Endothelial cell of umbilical vein (primary cell): ENCODE measurements around the gene MAN2B2. TPM values are rescaled to one million over a fixed set of nuclear protein-coding genes. Genes with fewer than 3 reads are reported as not detected.

ENCODE experiments used
- BruUV-seq: library from RNA; stranded (reverse); fragments of 400-500 nt; replicated peaks from 2 replicates; lab custom pipeline; 2021; lab: Mats Ljungman, UMichigan
- CTCF ChIA-PET: fragments of 300-600, 350-600 bp; sonication (Branson Sonifier 250); formaldehyde crosslinking; loops from one replicate; lab custom pipeline; 2021; ENCODE audit warnings: antibody characterized with exemption, inconsistent platforms; lab: Charles Lee
- POLR2A ChIA-PET: fragments of 300-600, 350-600 bp; sonication (Branson Sonifier 250); formaldehyde crosslinking; loops from one replicate; lab custom pipeline; 2021; ENCODE audit warnings: antibody characterized with exemption, inconsistent platforms; lab: Charles Lee
- DNase-seq: peaks from one replicate; pipeline ENCODE4 v3.0.0-alpha.2; 2011; ENCODE audit warnings: low read depth, low spot score
- FAIRE-seq: peaks from 2 replicates; lab custom pipeline; 2011; peaks lifted over from hg19 to GRCh38; lab: Jason Lieb, UNC
- H2AFZ ChIP-seq: 2 replicates; pipeline ENCODE4 v1.6.0; 2012; ENCODE audit warnings: low read depth, low read length, control low read depth, inconsistent platforms
- H3K27ac ChIP-seq: 2 replicates; pipeline ENCODE4 v1.5.1; 2011; ENCODE audit warnings: low read depth, mild to moderate bottlenecking, control low read depth, low read length, moderate library complexity; ENCODE audit not compliant: insufficient read depth
- H3K27me3 ChIP-seq, 2 experiments: 2 replicates each; pipeline versions ENCODE4 v1.6.0 to v1.6.1; 2011; ENCODE audit warnings: low read length in 2 of 2, mixed read lengths in 1 of 2; ENCODE audit not compliant: control insufficient read depth in 2 of 2, insufficient read depth in 2 of 2
- H3K36me3 ChIP-seq, 2 experiments: 2 replicates in 1 of 2; 3 replicates in 1 of 2; pipeline ENCODE4 v1.5.1; 2011; ENCODE audit warnings: low read length in 2 of 2, mild to moderate bottlenecking in 1 of 2, moderate library complexity in 1 of 2; ENCODE audit not compliant: control insufficient read depth in 2 of 2, insufficient read depth in 2 of 2; ENCODE audit errors: extremely low read depth in 1 of 2
- H3K4me1 ChIP-seq: 3 replicates; pipeline ENCODE4 v1.5.1; 2011; ENCODE audit warnings: mild to moderate bottlenecking, low read length; ENCODE audit not compliant: control insufficient read depth, insufficient read depth; ENCODE audit errors: extremely low read depth
- H3K4me2 ChIP-seq: 2 replicates; pipeline ENCODE4 v1.6.1; 2011; ENCODE audit warnings: low read length, control low read depth, mixed read lengths; ENCODE audit not compliant: insufficient read depth
- H3K4me3 ChIP-seq, 3 experiments: fragments of 200-600 bp in 1 of 3; sonication (generic), shearing (Covaris generic) in 1 of 3; replicated peaks in 1 of 3; 2 replicates each; pipeline ENCODE4 v1.5.1; 2011 to 2016; ENCODE audit warnings: control low read depth in 3 of 3, low read length in 3 of 3, mild to moderate bottlenecking in 2 of 3, inconsistent platforms in 1 of 3, low read depth in 1 of 3, moderate library complexity in 1 of 3; ENCODE audit not compliant: insufficient read depth in 1 of 3
- H3K79me2 ChIP-seq: 2 replicates; pipeline ENCODE4 v1.6.0; 2012; ENCODE audit warnings: low read length, inconsistent platforms; ENCODE audit not compliant: control insufficient read depth, insufficient read depth
- H3K9ac ChIP-seq: replicated peaks from 2 replicates; pipeline ENCODE3; 2011; ENCODE audit warnings: low read length, control low read depth; ENCODE audit not compliant: insufficient read depth; ENCODE audit errors: extremely low read depth
- H3K9me1 ChIP-seq: replicated peaks from 3 replicates; pipeline ENCODE4 v1.6.0; 2011; ENCODE audit warnings: mild to moderate bottlenecking, low read length; ENCODE audit not compliant: control insufficient read depth, insufficient read depth; ENCODE audit errors: extremely low read depth
- H3K9me3 ChIP-seq: replicated peaks from 2 replicates; pipeline ENCODE4 v1.5.1; 2012; ENCODE audit warnings: low read length, inconsistent platforms; ENCODE audit not compliant: control insufficient read depth, insufficient read depth
- H4K20me1 ChIP-seq: replicated peaks from 2 replicates; pipeline ENCODE3; 2011; ENCODE audit warnings: mild to moderate bottlenecking, low read length; ENCODE audit not compliant: control insufficient read depth, insufficient read depth; ENCODE audit errors: extremely low read depth
- CTCF ChIP-seq, 2 donors: IDR thresholded peaks; 1 replicate in 1 of 2; 2 replicates in 1 of 2; pipeline ENCODE4 v1.5.1; 2011; ENCODE audit warnings: low read length in 2 of 2, mild to moderate bottlenecking in 2 of 2, moderate library complexity in 2 of 2, control low read depth in 1 of 2, inconsistent platforms in 1 of 2, low read depth in 1 of 2; ENCODE audit not compliant: insufficient read depth in 1 of 2; ENCODE audit errors: extremely low read depth in 1 of 2
- EZH2 ChIP-seq: IDR thresholded peaks from 2 replicates; pipeline ENCODE4 v1.6.1; 2012; ENCODE audit warnings: borderline replicate concordance, low read depth, mild to moderate bottlenecking, moderate library complexity, low read length, inconsistent platforms; ENCODE audit not compliant: severe bottlenecking
- FOS ChIP-seq: IDR thresholded peaks from 2 replicates; pipeline ENCODE4 v1.6.1; 2011; ENCODE audit warnings: mild to moderate bottlenecking, low read length, moderate library complexity, borderline replicate concordance; ENCODE audit not compliant: insufficient read depth
- GATA2 ChIP-seq: IDR thresholded peaks from 2 replicates; pipeline ENCODE4 v1.7.0; 2011; ENCODE audit warnings: low read depth, mild to moderate bottlenecking, moderate library complexity, mixed read lengths, low read length; ENCODE audit not compliant: insufficient read length, insufficient read depth
- JUN ChIP-seq: IDR thresholded peaks from 2 replicates; pipeline ENCODE4 v1.6.1; 2011; ENCODE audit warnings: borderline replicate concordance, low read depth; ENCODE audit not compliant: insufficient read length, insufficient read depth
- MYC ChIP-seq: IDR thresholded peaks from one replicate; pipeline ENCODE4 v1.6.1; 2011; ENCODE audit warnings: mild to moderate bottlenecking, low read depth, low read length
- POLR2A ChIP-seq: IDR thresholded peaks from 2 replicates; pipeline ENCODE4 v1.6.1; 2012; ENCODE audit warnings: low read depth, mild to moderate bottlenecking, control low read depth, low read length
- POLR2AphosphoS5 ChIP-seq: IDR thresholded peaks from 2 replicates; pipeline ENCODE4 v1.6.1; 2012; ENCODE audit warnings: low read depth, mild to moderate bottlenecking, control low read depth, low read length, moderate library complexity; ENCODE audit not compliant: insufficient read depth
- dilution Hi-C: fragments of 300-500 bp; cut with MboI; formaldehyde crosslinking; loops from one replicate; pipeline ENCODE4 v1.15.0; 2019; ENCODE audit warnings: low sequenced_read_pairs; ENCODE audit not compliant: extremely low pct_ligation_motif_present
- intact Hi-C: fragments of 100-400 bp; cut with micrococcal nuclease; formaldehyde crosslinking; loops from one replicate; pipeline ENCODE4 v1.10.0; 2022
- polyA plus RNA-seq, 4 experiments: library from polyadenylated mRNA; depleted of rRNA in 3 of 4; stranded (reverse) in 3 of 4; unstranded in 1 of 4; fragments of >200 nt; gene quantifications; 2 replicates each; pipeline versions ENCODE4 v1.2.1 to v1.2.3, GENCODE V29; 2011 to 2012; ENCODE audit warnings: missing spikeins in 1 of 4
- total RNA-seq: library from RNA; stranded (reverse); gene quantifications from 2 replicates; pipeline ENCODE4 v1.2.3, GENCODE V29; 2021
- TF ChIP-seq, protein P1 (sequence below): IDR thresholded peaks from 2 replicates; pipeline ENCODE4 v1.6.1; 2011; ENCODE audit not compliant: insufficient read depth, insufficient read length

Gene MAN2B2
- total and polyA plus RNA-seq, 2 donors (not counting 3 experiments of a cell fraction or from before 2014, with no cell fraction given) = 15.7 to 25.1 TPM

DNA sequence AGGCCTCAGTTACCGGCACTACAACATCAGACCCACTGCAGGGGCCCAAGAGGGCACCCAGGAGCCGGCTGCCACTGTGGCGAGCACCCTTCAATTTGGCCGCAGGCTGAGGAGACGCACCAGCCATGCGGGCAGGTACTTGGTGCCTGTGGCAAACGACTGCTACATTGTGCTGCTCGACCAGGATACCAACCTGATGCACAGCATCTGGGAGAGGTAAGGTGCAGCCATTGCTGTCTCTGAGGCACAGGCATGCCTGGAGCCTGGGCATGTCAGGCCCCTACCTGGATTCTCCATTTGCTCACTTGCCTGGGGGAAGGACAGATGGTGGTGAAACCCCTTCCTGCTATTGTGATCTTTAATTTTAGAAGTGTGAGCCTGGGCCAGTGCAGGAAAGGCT, 30.1 kb downstream of the MAN2B2 start:
- H3K79me2 ChIP-seq = no peaks in the 10 kb centered on the region
- intact Hi-C loops = no loop called here
- H3K4me2 ChIP-seq = no peak overlapping the region
- no peaks in the 10 kb centered on the region for H3K27me3 ChIP-seq
- peaks cover 0 to 5% of the 10 kb centered on the region in 2 experiments for H3K36me3 ChIP-seq
- CTCF ChIA-PET = interaction anchor here (0.8 kb wide), 1 partner anchor 31 kb away, joined by 3 read pairs; the partner anchor contains the start of gene MAN2B2
- H3K9ac ChIP-seq = no peak overlapping the region
- H3K4me3 ChIP-seq = no peak overlapping the region
- TF ChIP-seq GATA2 (no peak), POLR2AphosphoS5 (no peak), POLR2A (no peak), JUN (no peak), CTCF (IDR thresholded peaks at IDR 0.05; ENCODE audit: extremely low read depth in 1 of 2, insufficient read depth in 1 of 2, low read depth in 1 of 2, low read length in 2 of 2) (no peak), EZH2 (no peak), FOS (no peak), MYC (no peak)
- TF ChIP-seq, protein P1, sequence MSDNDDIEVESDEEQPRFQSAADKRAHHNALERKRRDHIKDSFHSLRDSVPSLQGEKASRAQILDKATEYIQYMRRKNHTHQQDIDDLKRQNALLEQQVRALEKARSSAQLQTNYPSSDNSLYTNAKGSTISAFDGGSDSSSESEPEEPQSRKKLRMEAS = no peak
- dilution Hi-C loops = no loop called here
- H3K9me1 ChIP-seq = no peaks in the 10 kb centered on the region
- no peaks in the 10 kb centered on the region for H3K4me1 ChIP-seq
- H2AFZ ChIP-seq = no peak overlapping the region
- FAIRE-seq (no peak), DNase-seq (no peak)
- H3K27ac ChIP-seq = no peak overlapping the region
- no peaks in the 10 kb centered on the region for H4K20me1 ChIP-seq
- no peaks in the 10 kb centered on the region for H3K9me3 ChIP-seq
- POLR2A ChIA-PET = no interaction called here
- no TSS peak for BruUV-seq
